PC-9 (cell line): ENCODE results near the gene SSBP2. TPM values are rescaled to one million over a fixed set of nuclear protein-coding genes. Genes with fewer than 3 reads are reported as not detected.
A peak's percentile ranks its signal among the peaks of the same experiment; 100 is the strongest.

ENCODE experiments used
- BruUV-seq: library from RNA; stranded (reverse); fragments of 400-500 nt; replicated peaks from 2 replicates; lab custom pipeline; 2021; lab: Mats Ljungman, UMichigan
- CTCF ChIA-PET: fragments of 300-600 bp; sonication (Branson Sonifier 250); formaldehyde crosslinking; loops from one replicate; lab custom pipeline; 2022; ENCODE audit warnings: antibody characterized with exemption; lab: Charles Lee
- POLR2A ChIA-PET: fragments of 300-600 bp; sonication (Branson Sonifier 250); formaldehyde crosslinking; loops from one replicate; lab custom pipeline; 2022; ENCODE audit warnings: antibody characterized with exemption; ENCODE audit not compliant: unreplicated experiment; lab: Charles Lee
- DNase-seq, 2 experiments: peaks; one replicate each; pipeline versions ENCODE4 v3.0.0 to v3.0.0-alpha.2; 2015 to 2022; ENCODE audit warnings: mixed read lengths in 1 of 2
- H2AFZ ChIP-seq: fragments of 200-600 bp; sonication (generic); 2 replicates; pipeline ENCODE4 v1.8.1; 2017; ENCODE audit warnings: antibody characterized with exemption
- H3F3A ChIP-seq: fragments of 200-600 bp; sonication (generic); 2 replicates; pipeline ENCODE4 v1.8.1; 2017; ENCODE audit warnings: antibody characterized with exemption, mild to moderate bottlenecking, low read depth; ENCODE audit not compliant: insufficient read depth
- H3K27ac ChIP-seq: fragments of 200-600 bp; sonication (generic); 2 replicates; pipeline ENCODE4 v1.6.1; 2016; ENCODE audit warnings: mixed run types
- H3K27me3 ChIP-seq: fragments of 200-600 bp; sonication (generic); 2 replicates; pipeline ENCODE4 v1.6.1; 2016; ENCODE audit warnings: low read depth, mixed run types; ENCODE audit not compliant: insufficient read depth
- H3K36me3 ChIP-seq: fragments of 200-600 bp; sonication (generic); 2 replicates; pipeline ENCODE4 v1.6.1; 2016; ENCODE audit warnings: low read depth, mixed run types
- H3K4me1 ChIP-seq: fragments of 200-600 bp; sonication (generic); replicated peaks from 2 replicates; pipeline ENCODE4 v1.6.1; 2016; ENCODE audit warnings: mixed run types; ENCODE audit not compliant: insufficient read depth
- H3K4me2 ChIP-seq: fragments of 200-600 bp; sonication (generic); 2 replicates; pipeline ENCODE4 v1.6.1; 2017; ENCODE audit warnings: mixed run types
- H3K4me3 ChIP-seq: fragments of 200-600 bp; sonication (generic); 2 replicates; pipeline ENCODE4 v1.6.1; 2016; ENCODE audit warnings: mixed run types
- H3K79me2 ChIP-seq: fragments of 200-600 bp; sonication (generic); 2 replicates; pipeline ENCODE4 v1.6.1; 2017; ENCODE audit warnings: low read depth, mixed run types
- H3K9me2 ChIP-seq: fragments of 200-600 bp; sonication (generic); 2 replicates; pipeline ENCODE4 v1.8.1; 2017; ENCODE audit warnings: mild to moderate bottlenecking; ENCODE audit not compliant: insufficient read depth
- H3K9me3 ChIP-seq: fragments of 200-600 bp; sonication (generic); 2 replicates; pipeline ENCODE4 v1.8.1; 2016; ENCODE audit warnings: low read depth; ENCODE audit not compliant: insufficient read depth
- H4K20me1 ChIP-seq: fragments of 200-600 bp; sonication (generic); 2 replicates; pipeline ENCODE4 v1.8.1; 2017; ENCODE audit not compliant: insufficient read depth
- EZH2 ChIP-seq: fragments of 200-600 bp; sonication (generic); IDR thresholded peaks from 2 replicates; pipeline ENCODE4 v1.8.0; 2017; ENCODE audit warnings: antibody characterized with exemption, low read depth
- intact Hi-C: fragments of 100-400 bp; cut with micrococcal nuclease; formaldehyde crosslinking; loops from one replicate; pipeline ENCODE4 v1.10.0; 2022; ENCODE audit not compliant: unreplicated experiment
- total RNA-seq: library from RNA; stranded (reverse); gene quantifications from 2 replicates; pipeline ENCODE4 v1.2.3, GENCODE V29; 2021
- TF ChIP-seq, protein P1 (sequence below): fragments of 200-600 bp; sonication (generic); conservative IDR thresholded peaks from 2 replicates; pipeline ENCODE4 v1.6.1; 2017; ENCODE audit warnings: mixed run types, antibody characterized with exemption, mild to moderate bottlenecking, moderate library complexity

The SSBP2 gene
- total RNA-seq, 1 experiment from 2014 or later = 6.4 TPM

DNA sequence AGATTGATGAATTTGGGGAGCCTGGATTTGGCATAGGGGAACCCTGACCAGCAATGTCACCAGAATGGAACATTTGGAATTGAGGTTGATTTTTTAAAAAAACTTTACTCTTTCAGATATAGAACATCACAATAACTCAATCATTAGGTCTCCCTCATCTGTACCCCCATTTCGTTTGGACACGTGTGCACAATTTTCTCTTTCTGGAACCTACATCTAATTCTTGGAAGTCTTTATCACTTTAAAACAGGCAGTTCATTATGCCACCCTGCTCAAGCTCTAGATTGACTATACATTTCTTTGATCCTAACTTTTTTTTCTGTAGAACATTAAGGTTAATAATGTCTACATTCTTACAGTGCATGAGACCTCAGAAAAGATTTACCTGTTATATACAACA, 3.7 kb upstream of the SSBP2 start:
- Histone ChIP-seq H2AFZ (no peak overlapping the region), H3K4me1 (peaks cover 32% of the 10 kb centered on the region), H3K27ac (peak overlapping the region; percentile 86; the same call in 1 of the 2 replicates), H3K79me2 (no peaks in the 10 kb centered on the region), H3K4me3 (no peak overlapping the region), H3K9me2 (no peaks in the 10 kb centered on the region), H3K27me3 (no peaks in the 10 kb centered on the region), H4K20me1 (no peaks in the 10 kb centered on the region), H3F3A (peaks cover 10% of the 10 kb centered on the region), H3K36me3 (no peaks in the 10 kb centered on the region), H3K4me2 (no peak overlapping the region), H3K9me3 (no peaks in the 10 kb centered on the region; the same call in 1 of the 2 replicates)
- DNase-seq = no peak
- BruUV-seq = no TSS peak
- no peak for TF ChIP-seq EZH2
- TF ChIP-seq, protein P1, sequence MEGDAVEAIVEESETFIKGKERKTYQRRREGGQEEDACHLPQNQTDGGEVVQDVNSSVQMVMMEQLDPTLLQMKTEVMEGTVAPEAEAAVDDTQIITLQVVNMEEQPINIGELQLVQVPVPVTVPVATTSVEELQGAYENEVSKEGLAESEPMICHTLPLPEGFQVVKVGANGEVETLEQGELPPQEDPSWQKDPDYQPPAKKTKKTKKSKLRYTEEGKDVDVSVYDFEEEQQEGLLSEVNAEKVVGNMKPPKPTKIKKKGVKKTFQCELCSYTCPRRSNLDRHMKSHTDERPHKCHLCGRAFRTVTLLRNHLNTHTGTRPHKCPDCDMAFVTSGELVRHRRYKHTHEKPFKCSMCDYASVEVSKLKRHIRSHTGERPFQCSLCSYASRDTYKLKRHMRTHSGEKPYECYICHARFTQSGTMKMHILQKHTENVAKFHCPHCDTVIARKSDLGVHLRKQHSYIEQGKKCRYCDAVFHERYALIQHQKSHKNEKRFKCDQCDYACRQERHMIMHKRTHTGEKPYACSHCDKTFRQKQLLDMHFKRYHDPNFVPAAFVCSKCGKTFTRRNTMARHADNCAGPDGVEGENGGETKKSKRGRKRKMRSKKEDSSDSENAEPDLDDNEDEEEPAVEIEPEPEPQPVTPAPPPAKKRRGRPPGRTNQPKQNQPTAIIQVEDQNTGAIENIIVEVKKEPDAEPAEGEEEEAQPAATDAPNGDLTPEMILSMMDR = no peak
- intact Hi-C loops = loop anchor here (1.0 to 10.0 kb wide), 5 partner anchors 24 to 1810 kb away; no protein-coding TSS in a partner anchor
- POLR2A ChIA-PET = interaction anchor here (0.5 to 0.6 kb wide), 2 partner anchors 851 to 1267 kb away, joined by 5 to 6 read pairs; no protein-coding TSS in a partner anchor
- CTCF ChIA-PET = interaction anchor here (1.3 kb wide), 1 partner anchor 411 kb away, joined by 5 read pairs; no protein-coding TSS in a partner anchor

DNA sequence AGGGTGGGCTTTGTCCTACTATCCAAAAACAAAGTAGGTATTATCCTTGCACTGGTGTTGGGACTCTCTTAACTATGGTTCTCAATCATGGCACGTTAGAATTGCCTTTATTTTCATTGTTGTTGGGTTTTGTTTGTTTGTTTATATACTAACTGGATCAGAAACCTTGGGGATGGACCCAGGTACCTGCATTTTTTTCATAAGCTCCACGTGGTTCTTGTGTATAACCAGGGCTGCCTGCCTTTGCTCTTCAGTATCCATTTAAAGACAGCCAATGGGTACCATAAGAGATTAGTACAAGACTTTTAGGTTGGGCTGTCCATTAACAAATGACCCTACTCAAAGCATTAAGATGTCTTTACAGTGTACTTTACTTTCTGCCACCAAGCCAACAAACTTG, 2.5 kb upstream of the SSBP2 start:
- no peaks in the 10 kb centered on the region for H3K27me3 ChIP-seq
- no peak for TF ChIP-seq EZH2
- TF ChIP-seq, protein P1 = no peak
- no peaks in the 10 kb centered on the region; the same call in 1 of the 2 replicates for H3K9me3 ChIP-seq
- H4K20me1 ChIP-seq = no peaks in the 10 kb centered on the region
- H3F3A ChIP-seq = peaks cover 10% of the 10 kb centered on the region
- DNase-seq = no peak
- H3K4me3 ChIP-seq = no peak overlapping the region
- no peaks in the 10 kb centered on the region for H3K79me2 ChIP-seq
- ChIA-PET CTCF (no interaction called here), POLR2A (no interaction called here)
- intact Hi-C loops = loop anchor here (5.0 to 10.0 kb wide), 3 partner anchors 326 to 1811 kb away; no protein-coding TSS in a partner anchor
- H3K4me1 ChIP-seq = peaks cover 37% of the 10 kb centered on the region
- no peak overlapping the region for H3K4me2 ChIP-seq
- no peaks in the 10 kb centered on the region for H3K9me2 ChIP-seq
- no peaks in the 10 kb centered on the region for H3K36me3 ChIP-seq
- H2AFZ ChIP-seq = no peak overlapping the region
- no peak overlapping the region for H3K27ac ChIP-seq
- no TSS peak for BruUV-seq

DNA sequence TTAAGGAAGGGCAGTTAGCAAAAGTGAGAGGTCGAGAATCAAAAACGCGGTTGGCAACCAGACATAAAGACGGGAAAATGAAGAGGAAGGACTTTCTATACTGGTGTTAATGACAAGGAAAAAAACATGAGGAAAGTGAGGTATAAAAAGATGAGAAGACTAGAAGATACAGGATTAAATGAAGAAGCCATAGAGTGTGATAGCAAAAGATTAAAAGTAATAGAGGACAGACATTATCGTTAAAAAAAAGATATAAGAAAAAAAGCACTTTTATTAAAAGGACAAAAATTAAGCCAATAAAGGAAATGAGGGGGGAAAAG, 1.7 kb upstream of the SSBP2 start:
- H3K27me3 ChIP-seq = no peaks in the 10 kb centered on the region
- H3K9me2 ChIP-seq = no peaks in the 10 kb centered on the region
- H4K20me1 ChIP-seq = no peaks in the 10 kb centered on the region
- CTCF ChIA-PET = no interaction called here
- no peak overlapping the region for H3K27ac ChIP-seq
- H3K4me1 ChIP-seq = peaks cover 40% of the 10 kb centered on the region
- TF ChIP-seq, protein P1 = no peak
- TF ChIP-seq EZH2 = no peak
- H3K36me3 ChIP-seq = no peaks in the 10 kb centered on the region
- peaks cover 10% of the 10 kb centered on the region for H3F3A ChIP-seq
- H3K4me2 ChIP-seq = no peak overlapping the region
- BruUV-seq = no TSS peak
- POLR2A ChIA-PET = no interaction called here
- intact Hi-C loops = loop anchor here (5.0 to 10.0 kb wide), 3 partner anchors 325 to 1812 kb away; no protein-coding TSS in a partner anchor
- no peak overlapping the region for H3K4me3 ChIP-seq
- H3K79me2 ChIP-seq = no peaks in the 10 kb centered on the region
- no peak for DNase-seq
- H2AFZ ChIP-seq = no peak overlapping the region
- no peaks in the 10 kb centered on the region; the same call in 1 of the 2 replicates for H3K9me3 ChIP-seq
